HEK293 (cell line): Measurements from ENCODE around the gene EDARADD.
A peak's percentile ranks its signal among the peaks of the same experiment; 100 is the strongest.

Experiments
- FEZF1 ChIP-seq: fragments of 450-650 bp; formaldehyde crosslinking; IDR thresholded peaks from 2 replicates; pipeline ENCODE4 v1.5.1; 2016; ENCODE audit warnings: missing biosample characterization, missing genetic modification characterization
- INSM2 ChIP-seq: fragments of 450-650 bp; formaldehyde crosslinking; IDR thresholded peaks from 2 replicates; pipeline ENCODE4 v1.5.1; 2016; ENCODE audit warnings: missing biosample characterization, missing genetic modification characterization
- KLF17 ChIP-seq: fragments of 450-650 bp; formaldehyde crosslinking; IDR thresholded peaks from 2 replicates; pipeline ENCODE4 v1.5.1; 2016; ENCODE audit warnings: missing biosample characterization, missing genetic modification characterization
- OSR2 ChIP-seq: fragments of 450-650 bp; formaldehyde crosslinking; IDR thresholded peaks from 2 replicates; pipeline ENCODE4 v1.5.1; 2016; ENCODE audit warnings: missing biosample characterization, missing genetic modification characterization
- OVOL3 ChIP-seq: fragments of 450-650 bp; formaldehyde crosslinking; IDR thresholded peaks from 2 replicates; pipeline ENCODE4 v1.5.1; 2016; ENCODE audit warnings: missing biosample characterization, missing genetic modification characterization
- PRDM6 ChIP-seq: fragments of 450-650 bp; formaldehyde crosslinking; IDR thresholded peaks from 2 replicates; pipeline ENCODE4 v1.5.1; 2017; ENCODE audit warnings: missing biosample characterization, missing genetic modification characterization
- YY2 ChIP-seq: fragments of 450-650 bp; formaldehyde crosslinking; IDR thresholded peaks from 2 replicates; pipeline ENCODE4 v1.5.1; 2016; ENCODE audit warnings: missing biosample characterization, missing genetic modification characterization
- ZBTB17 ChIP-seq: fragments of 450-650 bp; formaldehyde crosslinking; IDR thresholded peaks from 2 replicates; pipeline ENCODE4 v1.5.1; 2016; ENCODE audit warnings: missing biosample characterization, missing genetic modification characterization
- ZBTB8A ChIP-seq: fragments of 450-650 bp; formaldehyde crosslinking; IDR thresholded peaks from 2 replicates; pipeline ENCODE4 v1.5.1; 2016; ENCODE audit warnings: missing biosample characterization, missing genetic modification characterization
- ZEB2 ChIP-seq: fragments of 450-650 bp; formaldehyde crosslinking; IDR thresholded peaks from 2 replicates; pipeline ENCODE4 v1.5.1; 2016; ENCODE audit warnings: missing biosample characterization, missing genetic modification characterization
- ZFP37 ChIP-seq: fragments of 450-650 bp; formaldehyde crosslinking; IDR thresholded peaks from 2 replicates; pipeline ENCODE4 v1.5.1; 2016; ENCODE audit warnings: missing biosample characterization, missing genetic modification characterization
- ZIC2 ChIP-seq: fragments of 450-650 bp; formaldehyde crosslinking; IDR thresholded peaks from 2 replicates; pipeline ENCODE4 v1.5.1; 2016; ENCODE audit warnings: missing biosample characterization, missing genetic modification characterization
- ZNF10 ChIP-seq: fragments of 450-650 bp; formaldehyde crosslinking; IDR thresholded peaks from 2 replicates; pipeline ENCODE4 v1.5.1; 2017; ENCODE audit warnings: missing biosample characterization, missing genetic modification characterization
- ZNF114 ChIP-seq: fragments of 450-650 bp; formaldehyde crosslinking; IDR thresholded peaks from 2 replicates; pipeline ENCODE4 v1.5.0; 2017; ENCODE audit warnings: missing biosample characterization, missing genetic modification characterization
- ZNF146 ChIP-seq: fragments of 450-650 bp; formaldehyde crosslinking; IDR thresholded peaks from 2 replicates; pipeline ENCODE4 v1.5.1; 2016; ENCODE audit warnings: missing biosample characterization, missing genetic modification characterization
- ZNF214 ChIP-seq: fragments of 450-650 bp; formaldehyde crosslinking; IDR thresholded peaks from 2 replicates; pipeline ENCODE4 v1.5.1; 2017; ENCODE audit warnings: missing biosample characterization, mild to moderate bottlenecking, missing genetic modification characterization, borderline replicate concordance
- ZNF341 ChIP-seq: fragments of 450-650 bp; formaldehyde crosslinking; IDR thresholded peaks from 2 replicates; pipeline ENCODE4; 2016; ENCODE audit warnings: low read depth, missing biosample characterization, missing genetic modification characterization
- ZNF362 ChIP-seq: fragments of 450-650 bp; formaldehyde crosslinking; IDR thresholded peaks from 2 replicates; pipeline ENCODE4 v1.5.1; 2016; ENCODE audit warnings: missing biosample characterization, missing genetic modification characterization
- ZNF366 ChIP-seq: fragments of 450-650 bp; formaldehyde crosslinking; conservative IDR thresholded peaks from 2 replicates; pipeline ENCODE4 v1.5.1; 2016; ENCODE audit warnings: missing biosample characterization, missing genetic modification characterization
- ZNF394 ChIP-seq: fragments of 450-650 bp; formaldehyde crosslinking; IDR thresholded peaks from 2 replicates; pipeline ENCODE4 v1.5.1; 2016; ENCODE audit warnings: missing biosample characterization, missing genetic modification characterization, mild to moderate bottlenecking, moderate library complexity, borderline replicate concordance
- ZNF398 ChIP-seq: fragments of 450-650 bp; formaldehyde crosslinking; IDR thresholded peaks from 2 replicates; pipeline ENCODE4 v1.5.1; 2017; ENCODE audit warnings: missing biosample characterization, missing genetic modification characterization
- ZNF488 ChIP-seq: fragments of 450-650 bp; formaldehyde crosslinking; IDR thresholded peaks from 2 replicates; pipeline ENCODE4 v1.5.1; 2016; ENCODE audit warnings: missing biosample characterization, missing genetic modification characterization
- ZNF514 ChIP-seq: fragments of 450-650 bp; formaldehyde crosslinking; IDR thresholded peaks from 2 replicates; pipeline ENCODE4 v1.5.1; 2016; ENCODE audit warnings: missing biosample characterization, missing genetic modification characterization
- ZNF544 ChIP-seq: fragments of 450-650 bp; formaldehyde crosslinking; IDR thresholded peaks from 2 replicates; pipeline ENCODE4 v1.5.0; 2017; ENCODE audit warnings: missing biosample characterization, missing genetic modification characterization
- ZNF549 ChIP-seq: fragments of 450-650 bp; IDR thresholded peaks from 2 replicates; pipeline ENCODE4 v1.5.1; 2018; ENCODE audit warnings: missing biosample characterization, missing genetic modification characterization, mild to moderate bottlenecking, inconsistent platforms, moderate library complexity
- ZNF580 ChIP-seq: fragments of 450-650 bp; formaldehyde crosslinking; IDR thresholded peaks from 2 replicates; pipeline ENCODE4 v1.5.1; 2016; ENCODE audit warnings: missing biosample characterization, missing genetic modification characterization
- ZNF585B ChIP-seq: fragments of 450-650 bp; formaldehyde crosslinking; IDR thresholded peaks from 2 replicates; pipeline ENCODE4 v1.5.1; 2016; ENCODE audit warnings: missing biosample characterization, missing genetic modification characterization
- ZNF621 ChIP-seq: fragments of 450-650 bp; formaldehyde crosslinking; IDR thresholded peaks from 2 replicates; pipeline ENCODE4 v1.5.1; 2017; ENCODE audit warnings: missing biosample characterization, missing genetic modification characterization
- ZNF660 ChIP-seq: fragments of 450-650 bp; IDR thresholded peaks from 2 replicates; pipeline ENCODE4 v1.5.1; 2018; ENCODE audit warnings: missing biosample characterization, mild to moderate bottlenecking, missing genetic modification characterization
- ZNF704 ChIP-seq: fragments of 450-650 bp; formaldehyde crosslinking; IDR thresholded peaks from 2 replicates; pipeline ENCODE4 v1.5.1; 2016; ENCODE audit warnings: missing biosample characterization, missing genetic modification characterization
- ZNF707 ChIP-seq: fragments of 450-650 bp; formaldehyde crosslinking; IDR thresholded peaks from 2 replicates; pipeline ENCODE4 v1.5.1; 2016; ENCODE audit warnings: missing biosample characterization, missing genetic modification characterization
- ZNF768 ChIP-seq: fragments of 450-650 bp; formaldehyde crosslinking; IDR thresholded peaks from 2 replicates; pipeline ENCODE4 v1.5.1; 2018; ENCODE audit warnings: missing biosample characterization, mild to moderate bottlenecking, missing genetic modification characterization
- ZXDB ChIP-seq: fragments of 450-650 bp; formaldehyde crosslinking; IDR thresholded peaks from 2 replicates; pipeline ENCODE4 v1.5.1; 2016; ENCODE audit warnings: missing biosample characterization, missing genetic modification characterization

Gene EDARADD

GRCh38 chr1:236471653-236472052, 77.6 kb downstream of the EDARADD start (continued):
- peak; percentile 90 for TF ChIP-seq ZIC2 (tag by site-specific recombination)
- peak; percentile 47; the same call in 1 of the 2 replicates for TF ChIP-seq ZNF146 (tag by site-specific recombination)
- peak; percentile 13; the same call in 1 of the 2 replicates for TF ChIP-seq ZNF341
- 0 out of 2 replicates have a peak, but pooled peaks have one; percentile 73 for TF ChIP-seq ZNF580
- TF ChIP-seq FEZF1 (tag by site-specific recombination), result peak; percentile 98
- TF ChIP-seq OSR2, result peak; percentile 94
- peak; percentile 92 for TF ChIP-seq ZBTB8A (tag by site-specific recombination)
- TF ChIP-seq ZNF362 (tag by site-specific recombination), result 0 out of 2 replicates have a peak, but pooled peaks have one; percentile 28
- TF ChIP-seq ZNF214 (tag by site-specific recombination), result no peak
- TF ChIP-seq ZNF398 (tag by site-specific recombination), result peak; percentile 60; the same call in 1 of the 2 replicates
- no peak for TF ChIP-seq ZNF549 (tag by site-specific recombination)
- peak; percentile 96 for TF ChIP-seq PRDM6 (tag by site-specific recombination)
- TF ChIP-seq INSM2 (tag by site-specific recombination), result peak; percentile 89
- no peak for TF ChIP-seq YY2 (tag by site-specific recombination)
- TF ChIP-seq ZNF488 (tag by site-specific recombination), result peak; percentile 94
- peak; percentile 88 for TF ChIP-seq KLF17
- no peak for TF ChIP-seq ZNF707 (tag by site-specific recombination)
- peak; percentile 89 for TF ChIP-seq ZEB2 (tag by site-specific recombination)
- TF ChIP-seq ZNF768 (tag by site-specific recombination), result no peak
- peak; percentile 84 for TF ChIP-seq OVOL3 (tag by site-specific recombination)
- TF ChIP-seq ZNF585B (tag by site-specific recombination), result no peak
- no peak for TF ChIP-seq ZNF621 (tag by site-specific recombination)
- TF ChIP-seq ZNF704 (tag by site-specific recombination), result no peak
- TF ChIP-seq ZNF660 (tag by site-specific recombination), result peak; percentile 95
- TF ChIP-seq ZNF10 (tag by site-specific recombination), result peak; percentile 91
- TF ChIP-seq ZNF366 (tag by site-specific recombination), result peak; percentile 74
- no peak for TF ChIP-seq ZNF114 (tag by site-specific recombination)
- TF ChIP-seq ZXDB, result peak; percentile 68; the same call in 1 of the 2 replicates
- TF ChIP-seq ZFP37, result no peak
- peak; percentile 75; the same call in 1 of the 2 replicates for TF ChIP-seq ZNF394 (tag by site-specific recombination)
- TF ChIP-seq ZBTB17, result peak; percentile 92
- TF ChIP-seq ZNF544 (tag by site-specific recombination), result no peak
- TF ChIP-seq ZNF514 (tag by site-specific recombination), result no peak
